ENCODE results near the gene HOXA6. TPM values are rescaled to one million over a fixed set of nuclear protein-coding genes. Genes with fewer than 3 reads are reported as not detected.

The HOXA6 gene
- total and polyA plus RNA-seq, 2 donors (not counting 3 experiments of a cell fraction or from before 2014, with no cell fraction given): 10.0 to 20.7 TPM

- CTCF ChIA-PET: interaction anchor here (0.8 kb wide), 1 partner anchor 10 kb away, joined by 4 read pairs; no protein-coding TSS in a partner anchor
- BruUV-seq (replicated peaks): no TSS peak
- Histone ChIP-seq H3K4me1 (ENCODE audit: control insufficient read depth, extremely low read depth, insufficient read depth, low read length) (peaks cover 66% of the 10 kb centered on the region), H3K36me3 (ENCODE audit: control insufficient read depth in 2 of 2, extremely low read depth in 1 of 2, insufficient read depth in 2 of 2, low read length in 2 of 2) (peaks cover 0 to 11% of the 10 kb centered on the region in 2 experiments), H3K27me3 (ENCODE audit: control insufficient read depth in 2 of 2, insufficient read depth in 2 of 2, low read length in 2 of 2) (no peaks in the 10 kb centered on the region), H3K27ac (ENCODE audit: insufficient read depth, low read depth, low read length) (no peak overlapping the region), H3K79me2 (ENCODE audit: control insufficient read depth, insufficient read depth, low read length) (peaks cover 62% of the 10 kb centered on the region), H3K9ac (replicated peaks; ENCODE audit: extremely low read depth, insufficient read depth, low read length) (no peak overlapping the region), H4K20me1 (replicated peaks; ENCODE audit: control insufficient read depth, extremely low read depth, insufficient read depth, low read length) (no peaks in the 10 kb centered on the region), H3K4me2 (ENCODE audit: insufficient read depth, low read length) (no peak overlapping the region), H3K9me1 (replicated peaks; ENCODE audit: control insufficient read depth, extremely low read depth, insufficient read depth, low read length) (no peaks in the 10 kb centered on the region), H2AFZ (ENCODE audit: low read depth, low read length) (no peak overlapping the region), H3K9me3 (replicated peaks; ENCODE audit: control insufficient read depth, insufficient read depth, low read length) (no peaks in the 10 kb centered on the region), H3K4me3 (replicated peaks in 1 of 3; ENCODE audit: insufficient read depth in 1 of 3, low read depth in 1 of 3, low read length in 3 of 3) (no peak overlapping the region)
- POLR2A ChIA-PET: no interaction called here
- DNase-seq (ENCODE audit: low read depth, low spot score) (no peak), FAIRE-seq (no peak)
- dilution Hi-C loops (cut with MboI; ENCODE audit: extremely low pct_ligation_motif_present, low sequenced_read_pairs) (no loop called here), intact Hi-C loops (cut with micrococcal nuclease) (no loop called here)
- TF ChIP-seq CTCF (IDR thresholded peaks at IDR 0.05; ENCODE audit: extremely low read depth in 1 of 2, insufficient read depth in 1 of 2, low read depth in 1 of 2, low read length in 2 of 2): no peak
- no peak for TF ChIP-seq POLR2A (IDR thresholded peaks at IDR 0.05; ENCODE audit: low read depth, low read length)
- no peak for TF ChIP-seq FOS (IDR thresholded peaks at IDR 0.05; ENCODE audit: borderline replicate concordance, insufficient read depth, low read length)
- no peak for TF ChIP-seq JUN (IDR thresholded peaks at IDR 0.05; ENCODE audit: borderline replicate concordance, insufficient read depth, insufficient read length, low read depth)
- no peak for TF ChIP-seq MYC (IDR thresholded peaks at IDR 0.05; ENCODE audit: low read depth, low read length)
- no peak for TF ChIP-seq MAX (IDR thresholded peaks at IDR 0.05; ENCODE audit: insufficient read depth, insufficient read length)
- TF ChIP-seq POLR2AphosphoS5 (IDR thresholded peaks at IDR 0.05; ENCODE audit: insufficient read depth, low read depth, low read length): no peak
- TF ChIP-seq EZH2 (IDR thresholded peaks at IDR 0.05; ENCODE audit: borderline replicate concordance, low read depth, low read length, severe bottlenecking): no peak
- no peak for TF ChIP-seq GATA2 (IDR thresholded peaks at IDR 0.05; ENCODE audit: insufficient read depth, insufficient read length, low read depth, low read length)
These were observed 21.6 kb downstream of the HOXA6 start for GRCh38 chr7:27125986-27126394.

Measured in endothelial cell of umbilical vein (primary cell).